ENCODE data around the gene SPTA1.

SPTA1 gene

GRCh38 chr1:158724442-158724841, 37.9 kb upstream of the SPTA1 start:
- TF ChIP-seq CTCF (conservative IDR thresholded peaks at IDR 0.05; ENCODE audit: low read depth, low read length) = no peak
- no peak overlapping the region for H3K4me3 ChIP-seq (ENCODE audit: low read depth, low read length)
- DNase-seq (ENCODE audit: low read depth) = no peak

DNA sequence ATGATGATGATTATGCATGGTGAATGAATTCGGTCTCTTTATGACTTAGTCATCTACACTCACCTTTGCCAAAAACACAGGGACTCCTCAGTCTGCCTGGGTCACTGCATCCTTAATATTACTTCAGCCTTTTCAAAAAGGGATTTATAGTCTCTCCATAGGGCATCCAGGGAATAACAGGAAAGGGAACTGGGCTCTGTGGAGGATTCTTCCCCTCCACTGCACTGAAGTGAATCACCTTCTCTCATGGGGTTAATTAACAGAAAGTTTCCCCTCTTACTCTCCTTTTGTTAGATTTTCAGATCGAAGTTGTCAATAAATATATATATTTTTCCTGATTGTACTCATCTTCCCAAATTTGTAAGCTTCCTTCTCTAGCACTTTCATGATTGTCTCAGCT, 34.1 kb upstream of the SPTA1 start, which contains the start of gene OR6K3:
Gene OR6K3, minus strand, starts transcription at position 101 of the 400 bp plus-strand sequence. CDS start 2,605 bp downstream, outside the sequence.
- no peak within 1 kb of the TSS for H3K4me3 ChIP-seq (ENCODE audit: low read depth, low read length)
- DNase-seq (ENCODE audit: low read depth) = no peak
- TF ChIP-seq CTCF (conservative IDR thresholded peaks at IDR 0.05; ENCODE audit: low read depth, low read length) = no peak

GRCh38 chr1:158719664-158720063, 33.1 kb upstream of the SPTA1 start:
- H3K4me3 ChIP-seq (ENCODE audit: low read depth, low read length) = no peak overlapping the region
- no peak for TF ChIP-seq CTCF (conservative IDR thresholded peaks at IDR 0.05; ENCODE audit: low read depth, low read length)
- no peak for DNase-seq (ENCODE audit: low read depth)

- no peak for TF ChIP-seq CTCF (conservative IDR thresholded peaks at IDR 0.05; ENCODE audit: low read depth, low read length)
- H3K4me3 ChIP-seq (ENCODE audit: low read depth, low read length) = no peak overlapping the region
- DNase-seq (ENCODE audit: low read depth) = no peak
These were observed 30.8 kb upstream of the SPTA1 start for GRCh38 chr1:158717344-158717743.

DNA sequence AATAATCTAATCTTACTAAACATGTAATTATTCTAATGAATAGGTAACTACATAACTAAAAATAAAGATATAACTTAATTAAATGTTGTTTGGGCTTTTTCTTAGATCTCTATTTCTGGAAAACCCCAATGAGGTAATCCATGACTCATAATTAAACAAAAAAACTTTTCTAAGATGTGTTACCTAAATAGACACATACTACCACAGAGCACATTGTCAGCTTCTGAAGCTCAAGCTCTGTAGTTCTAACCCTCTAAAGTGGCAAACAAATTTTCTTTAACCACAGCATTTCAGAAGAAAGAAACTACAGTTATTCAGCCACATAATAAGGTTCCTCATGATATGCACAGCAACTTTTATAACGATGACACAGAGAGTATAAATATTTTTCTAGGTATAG, 29.8 kb upstream of the SPTA1 start:
- no peak overlapping the region for H3K4me3 ChIP-seq (ENCODE audit: low read depth, low read length)
- TF ChIP-seq CTCF (conservative IDR thresholded peaks at IDR 0.05; ENCODE audit: low read depth, low read length) = no peak
- no peak for DNase-seq (ENCODE audit: low read depth)

- no peak overlapping the region for H3K4me3 ChIP-seq (ENCODE audit: low read depth, low read length)
- no peak for TF ChIP-seq CTCF (conservative IDR thresholded peaks at IDR 0.05; ENCODE audit: low read depth, low read length)
- no peak for DNase-seq (ENCODE audit: low read depth)
These were observed 28.2 kb upstream of the SPTA1 start for GRCh38 chr1:158714754-158715153.

DNA sequence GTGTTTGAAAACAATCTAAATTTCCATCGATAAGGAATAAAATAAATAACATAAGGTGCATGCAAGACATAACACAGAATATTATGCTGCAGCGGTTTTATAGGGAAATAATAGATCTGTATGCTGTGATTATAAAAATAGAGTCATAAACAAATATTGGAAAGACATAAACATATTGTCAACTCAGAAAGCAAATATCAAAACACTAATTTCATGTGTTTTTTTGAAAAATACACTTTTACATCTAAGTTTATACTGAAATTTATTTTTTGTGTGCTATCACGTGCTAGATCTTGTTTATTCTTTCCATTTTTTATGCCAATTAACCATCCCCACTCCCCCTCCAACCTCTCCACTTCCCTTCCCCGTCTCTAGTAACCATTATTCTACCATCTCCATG, 24.6 kb upstream of the SPTA1 start:
- no peak for TF ChIP-seq CTCF (conservative IDR thresholded peaks at IDR 0.05; ENCODE audit: low read depth, low read length)
- H3K4me3 ChIP-seq (ENCODE audit: low read depth, low read length) = no peak overlapping the region
- DNase-seq (ENCODE audit: low read depth) = no peak
